Retinal pigment epithelial cell (primary cell): Measurements from ENCODE around the gene PKDREJ.

ENCODE experiments used
- DNase-seq: peaks from one replicate; pipeline ENCODE4 v3.0.0-alpha.2; 2010; ENCODE audit warnings: low read depth
- H3K4me3 ChIP-seq: 2 replicates; pipeline ENCODE4 v1.5.1; 2011; ENCODE audit warnings: mild to moderate bottlenecking, low read length, control low read depth, moderate library complexity
- TF ChIP-seq, protein P1 (sequence below): conservative IDR thresholded peaks from 2 replicates; pipeline ENCODE4 v1.5.1; 2011; ENCODE audit warnings: low read depth, low read length, control low read depth, inconsistent platforms

PKDREJ gene

DNA sequence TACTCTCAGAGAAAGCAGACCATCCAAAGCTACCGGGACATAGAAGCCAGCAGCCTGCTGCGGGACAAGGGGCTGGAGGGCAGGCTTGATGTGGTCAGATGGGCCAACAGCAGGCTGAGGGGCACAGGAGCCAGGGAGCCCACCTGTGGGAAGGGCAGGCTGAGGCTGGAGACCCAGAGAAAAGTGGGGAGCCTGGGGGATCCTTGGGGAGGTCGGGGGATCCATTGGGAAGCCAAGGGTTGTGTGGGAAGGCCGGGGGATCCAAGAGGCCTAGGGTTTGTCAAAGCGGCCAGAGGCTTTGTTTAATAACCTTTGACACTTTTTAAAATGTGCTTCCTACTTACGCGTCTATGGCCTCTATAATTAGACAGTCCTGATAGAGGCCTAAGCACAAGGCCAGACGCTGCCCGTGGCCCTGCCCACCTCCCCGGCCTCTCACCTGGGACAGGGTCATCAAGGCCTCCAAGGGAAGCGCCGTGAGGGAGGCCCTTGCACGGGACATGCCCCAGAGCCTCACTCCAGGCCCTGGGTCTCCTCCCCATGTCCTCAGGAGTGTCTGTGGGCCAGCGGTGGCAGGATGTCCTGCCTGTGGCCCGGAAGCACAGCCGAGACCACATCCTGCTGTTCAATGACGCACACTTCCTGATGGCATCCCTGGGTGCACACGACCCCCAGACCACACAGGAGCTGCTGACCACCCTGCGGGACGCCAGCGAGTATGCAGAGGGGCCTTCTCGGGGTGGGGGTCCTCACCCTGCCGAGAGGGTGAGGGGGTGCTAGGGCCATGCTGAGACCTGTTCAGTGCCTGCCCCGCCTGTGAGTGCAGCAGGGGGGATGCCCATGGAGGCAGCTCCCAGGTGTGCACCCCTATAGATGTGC lies 25.0 kb upstream of the PKDREJ start:
- H3K4me3 ChIP-seq: no peak overlapping the region

DNA sequence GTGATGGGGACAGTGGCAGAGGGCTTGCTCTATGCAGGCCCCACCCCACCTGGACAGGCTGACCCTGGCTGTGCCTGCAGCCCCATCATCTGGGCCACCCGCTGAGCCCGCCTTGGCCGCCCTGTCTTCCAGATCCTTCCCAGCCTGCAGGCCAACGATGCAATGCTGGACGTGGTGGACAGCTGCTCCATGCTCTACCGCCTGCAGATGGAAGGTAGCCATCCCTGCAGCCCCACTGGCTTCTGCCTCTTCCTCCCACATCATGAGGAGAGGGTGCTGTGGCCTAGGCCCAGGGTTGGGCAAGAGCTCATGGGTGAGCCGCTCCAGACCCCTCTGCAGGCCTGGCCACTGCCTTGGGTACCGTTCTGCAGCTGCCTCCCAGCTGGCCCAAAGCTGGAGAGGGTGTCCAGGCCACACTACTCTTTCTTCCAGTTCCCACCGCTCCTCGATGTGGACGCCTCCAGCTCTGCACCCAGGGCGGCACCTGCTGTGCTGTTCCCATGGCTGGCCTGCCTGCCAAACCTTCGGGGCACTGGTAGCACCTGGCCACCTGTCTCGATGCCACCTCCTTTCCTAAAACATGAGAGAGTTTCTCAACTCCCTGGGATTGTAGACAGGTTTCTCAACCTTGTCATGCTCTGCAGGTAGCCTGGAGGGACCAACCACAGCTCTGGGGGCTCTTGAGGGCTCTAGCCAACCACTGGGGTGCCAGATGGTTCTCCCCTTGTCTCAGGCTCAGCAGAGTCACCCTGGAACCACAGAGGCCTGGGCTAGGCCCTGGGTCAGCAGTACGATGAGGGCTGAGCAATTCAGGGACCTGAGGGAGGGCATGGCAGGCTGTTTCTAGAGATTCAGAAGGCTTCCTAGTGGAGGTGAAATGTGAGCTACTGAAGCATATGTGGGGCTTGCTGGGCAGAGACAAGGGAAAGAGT lies 24.1 kb upstream of the PKDREJ start:
- no peak overlapping the region for H3K4me3 ChIP-seq
- DNase-seq: no peak
- TF ChIP-seq, protein P1, sequence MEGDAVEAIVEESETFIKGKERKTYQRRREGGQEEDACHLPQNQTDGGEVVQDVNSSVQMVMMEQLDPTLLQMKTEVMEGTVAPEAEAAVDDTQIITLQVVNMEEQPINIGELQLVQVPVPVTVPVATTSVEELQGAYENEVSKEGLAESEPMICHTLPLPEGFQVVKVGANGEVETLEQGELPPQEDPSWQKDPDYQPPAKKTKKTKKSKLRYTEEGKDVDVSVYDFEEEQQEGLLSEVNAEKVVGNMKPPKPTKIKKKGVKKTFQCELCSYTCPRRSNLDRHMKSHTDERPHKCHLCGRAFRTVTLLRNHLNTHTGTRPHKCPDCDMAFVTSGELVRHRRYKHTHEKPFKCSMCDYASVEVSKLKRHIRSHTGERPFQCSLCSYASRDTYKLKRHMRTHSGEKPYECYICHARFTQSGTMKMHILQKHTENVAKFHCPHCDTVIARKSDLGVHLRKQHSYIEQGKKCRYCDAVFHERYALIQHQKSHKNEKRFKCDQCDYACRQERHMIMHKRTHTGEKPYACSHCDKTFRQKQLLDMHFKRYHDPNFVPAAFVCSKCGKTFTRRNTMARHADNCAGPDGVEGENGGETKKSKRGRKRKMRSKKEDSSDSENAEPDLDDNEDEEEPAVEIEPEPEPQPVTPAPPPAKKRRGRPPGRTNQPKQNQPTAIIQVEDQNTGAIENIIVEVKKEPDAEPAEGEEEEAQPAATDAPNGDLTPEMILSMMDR: no peak

More for the DNA sequence above, 25.0 kb upstream of the PKDREJ start:
- TF ChIP-seq, protein P1: no peak
- DNase-seq: no peak

DNA sequence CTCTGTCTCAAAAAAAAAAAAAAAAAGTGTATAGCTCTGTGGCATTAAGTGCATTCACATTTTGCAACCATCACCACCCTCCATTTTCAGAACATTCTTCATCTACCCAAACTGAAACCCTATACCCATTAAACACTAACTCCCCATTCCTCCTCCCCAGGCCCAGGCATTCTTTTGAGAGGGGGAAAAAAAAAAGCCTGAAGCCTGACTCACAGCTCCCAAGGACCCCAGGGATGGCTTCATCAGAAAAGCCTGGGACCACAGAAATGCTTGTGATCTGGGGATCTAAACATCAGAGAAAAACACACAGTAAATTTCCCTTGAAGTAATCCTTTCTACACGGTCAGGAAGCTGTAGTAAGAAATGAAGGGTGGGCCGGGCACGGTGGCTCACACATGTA lies 22.9 kb upstream of the PKDREJ start:
- H3K4me3 ChIP-seq: no peak overlapping the region
- no peak for DNase-seq
- TF ChIP-seq, protein P1: no peak

DNA sequence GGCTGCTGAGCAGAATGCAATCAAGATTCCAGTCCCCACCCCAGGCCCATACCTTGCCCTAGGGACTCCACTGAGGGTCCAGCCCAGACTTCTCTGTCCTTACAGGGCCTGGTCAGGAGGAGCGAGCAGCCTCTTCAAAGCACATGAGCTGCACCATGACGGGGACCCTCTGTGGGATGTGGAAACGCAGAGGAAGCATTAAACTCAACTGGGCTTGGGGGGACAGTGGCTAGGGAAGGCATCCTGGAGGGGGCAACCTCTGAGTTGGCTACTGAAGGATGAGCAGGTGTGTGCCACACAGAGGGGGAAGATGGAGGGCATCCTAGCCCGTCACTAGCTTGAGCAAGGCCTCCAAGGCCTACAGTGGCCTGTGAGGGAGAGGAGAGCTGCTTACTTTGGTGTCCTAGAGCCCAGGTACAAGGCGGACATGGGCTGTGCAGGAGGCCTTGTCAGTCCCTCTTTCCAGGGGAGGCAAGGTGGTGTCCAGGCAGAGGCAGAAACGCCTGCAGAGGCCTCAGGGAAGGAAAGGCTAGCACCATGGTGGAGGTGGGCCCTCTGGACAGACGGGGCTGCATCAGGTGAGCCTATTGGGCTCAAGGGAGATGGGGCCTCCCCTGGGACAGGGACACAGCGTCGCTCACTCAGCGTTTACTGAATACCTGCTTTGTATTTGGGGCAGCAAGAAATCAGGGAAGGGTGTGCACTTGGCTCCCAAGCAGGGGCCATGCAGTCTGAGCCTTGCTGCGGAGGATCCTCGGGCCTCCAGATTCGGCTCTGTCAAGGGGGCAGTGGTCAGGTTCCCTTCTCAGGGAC lies 18.9 kb upstream of the PKDREJ start:
- H3K4me3 ChIP-seq: no peak overlapping the region
- no peak for DNase-seq
- TF ChIP-seq, protein P1: no peak

DNA sequence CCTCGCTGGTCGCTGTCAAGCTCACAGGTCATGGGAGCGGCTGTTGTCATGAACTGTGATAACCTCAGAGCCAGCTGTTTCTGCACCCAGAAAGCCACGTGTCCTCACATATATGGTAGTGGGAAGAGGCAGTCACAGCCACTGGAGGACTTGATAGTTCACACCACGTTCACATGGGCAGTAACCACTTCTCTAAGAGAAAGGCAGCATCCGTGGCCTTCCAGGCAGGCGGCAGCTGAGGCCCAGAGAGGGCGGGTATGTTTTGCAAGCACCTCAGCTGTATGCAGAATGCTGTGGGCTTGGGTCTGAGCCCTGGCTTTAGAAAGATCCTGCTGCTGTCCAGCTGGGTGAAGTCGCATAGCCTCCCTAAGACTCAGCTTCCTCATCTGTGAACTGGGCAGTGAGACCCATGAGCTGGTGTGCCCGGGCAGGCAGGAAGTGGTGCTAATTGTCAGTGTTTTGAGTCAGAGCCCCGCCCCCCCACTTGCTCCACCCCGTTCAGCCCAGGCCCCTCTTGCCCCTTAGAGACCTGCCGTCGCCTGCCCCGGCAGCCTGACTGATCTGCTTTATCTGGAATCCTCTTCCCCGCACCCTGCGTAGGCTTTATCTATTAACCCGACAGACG lies 18.0 kb upstream of the PKDREJ start:
- TF ChIP-seq, protein P1: no peak
- H3K4me3 ChIP-seq: no peak overlapping the region
- no peak for DNase-seq

DNA sequence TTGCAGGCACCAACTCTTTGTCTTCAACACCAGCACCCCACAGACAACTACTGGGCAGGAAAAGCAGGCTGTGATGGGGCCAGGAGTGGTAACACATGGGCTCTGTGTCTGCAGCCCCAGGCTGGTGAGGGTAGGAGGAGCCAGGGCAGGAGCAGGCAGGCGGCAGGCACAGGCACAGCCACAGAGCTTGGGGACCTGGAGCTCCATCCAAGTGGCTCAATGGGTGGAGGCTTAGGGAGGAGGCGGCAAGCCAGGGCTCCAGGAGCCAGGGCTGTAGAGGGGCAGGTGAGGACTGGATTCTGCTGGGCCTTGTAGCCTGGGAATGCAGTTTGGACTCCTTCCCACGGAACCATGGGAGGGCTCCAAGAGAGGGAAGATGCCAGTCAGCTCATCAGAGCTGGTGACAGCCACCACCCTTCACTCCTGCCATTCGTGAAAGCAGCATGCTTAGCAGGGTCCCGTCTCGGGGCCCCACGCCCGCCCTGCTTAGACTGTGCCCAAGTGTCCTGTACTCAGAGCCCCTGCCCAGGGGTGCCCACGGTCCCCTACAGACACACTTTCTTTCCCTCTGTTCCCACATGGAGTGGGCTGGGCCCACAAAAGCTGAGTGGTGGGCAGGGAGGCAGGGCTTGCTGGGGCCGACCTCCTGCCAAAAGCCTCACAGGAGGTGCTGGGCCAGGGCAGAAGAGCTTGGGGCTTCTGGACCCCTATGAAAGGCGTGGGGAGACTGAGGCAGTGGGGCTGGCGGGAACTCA lies 17.1 kb upstream of the PKDREJ start:
- DNase-seq: no peak
- TF ChIP-seq, protein P1: no peak
- H3K4me3 ChIP-seq: no peak overlapping the region
